HEK293T (cell line): Measurements from ENCODE around the gene SH3PXD2B.

Experiments used
- CTCF ChIA-PET: fragments of 350-600 bp; formaldehyde crosslinking; extraction: SDS; loops from one replicate; lab custom pipeline; 2021; ENCODE audit warnings: antibody characterized with exemption, inconsistent platforms; lab: Yijun Ruan, JAX
- POLR2A ChIA-PET: fragments of 350-600 bp; formaldehyde crosslinking; extraction: SDS; loops from one replicate; lab custom pipeline; 2020; ENCODE audit warnings: antibody characterized with exemption, inconsistent platforms; lab: Yijun Ruan, JAX
- DNase-seq: peaks from one replicate; pipeline ENCODE4 v3.0.0; 2012; ENCODE audit warnings: mixed read lengths; ENCODE audit errors: extremely low spot score
- ARNT ChIP-seq: fragments of 450-650 bp; IDR thresholded peaks from 2 replicates; pipeline ENCODE4 v1.6.1; 2017; ENCODE audit warnings: mild to moderate bottlenecking
- BHLHE40 ChIP-seq: fragments of 450-650 bp; IDR thresholded peaks from 2 replicates; pipeline ENCODE4 v1.6.1; 2016; ENCODE audit warnings: mild to moderate bottlenecking, moderate library complexity, borderline replicate concordance
- CTBP1 ChIP-seq: fragments of 450-650 bp; IDR thresholded peaks from 2 replicates; pipeline ENCODE4 v1.6.1; 2016; ENCODE audit warnings: borderline replicate concordance
- ELF4 ChIP-seq: fragments of 450-650 bp; IDR thresholded peaks from 2 replicates; pipeline ENCODE4 v1.6.1; 2017; ENCODE audit warnings: antibody characterized with exemption
- FOXA1 ChIP-seq: fragments of 450-650 bp; IDR thresholded peaks from 2 replicates; pipeline ENCODE4 v1.6.1; 2016; ENCODE audit warnings: mild to moderate bottlenecking
- FOXK2 ChIP-seq: fragments of 450-650 bp; IDR thresholded peaks from 2 replicates; pipeline ENCODE4 v1.6.1; 2016; ENCODE audit warnings: mild to moderate bottlenecking
- FOXM1 ChIP-seq: fragments of 450-650 bp; IDR thresholded peaks from 2 replicates; pipeline ENCODE4 v1.6.1; 2017; ENCODE audit warnings: mild to moderate bottlenecking, borderline replicate concordance
- HDGF ChIP-seq: fragments of 450-650 bp; IDR thresholded peaks from 2 replicates; pipeline ENCODE4 v1.6.1; 2017; ENCODE audit warnings: antibody characterized with exemption, borderline replicate concordance
- L3MBTL2 ChIP-seq: fragments of 450-650 bp; conservative IDR thresholded peaks from 2 replicates; pipeline ENCODE4 v1.6.1; 2016; ENCODE audit warnings: mild to moderate bottlenecking
- LEF1 ChIP-seq: fragments of 450-650 bp; IDR thresholded peaks from 2 replicates; pipeline ENCODE4 v1.6.1; 2017; ENCODE audit warnings: mild to moderate bottlenecking, borderline replicate concordance
- NFRKB ChIP-seq: fragments of 450-650 bp; IDR thresholded peaks from 2 replicates; pipeline ENCODE4 v1.6.1; 2016; ENCODE audit warnings: mild to moderate bottlenecking, moderate library complexity
- SP1 ChIP-seq: fragments of 450-650 bp; IDR thresholded peaks from 2 replicates; pipeline ENCODE4 v1.6.1; 2017
- SUZ12 ChIP-seq: fragments of 450-650 bp; IDR thresholded peaks from 2 replicates; pipeline ENCODE4 v1.6.1; 2016; ENCODE audit warnings: mild to moderate bottlenecking
- TARDBP ChIP-seq: fragments of 450-650 bp; IDR thresholded peaks from 2 replicates; pipeline ENCODE4 v1.6.1; 2016
- ZNF384 ChIP-seq: fragments of 450-650 bp; IDR thresholded peaks from 2 replicates; pipeline ENCODE4 v1.6.1; 2016
- TF ChIP-seq, protein P1 (sequence below): fragments of 450-650 bp; IDR thresholded peaks from 2 replicates; pipeline ENCODE4 v1.6.1; 2016

The SH3PXD2B gene

DNA sequence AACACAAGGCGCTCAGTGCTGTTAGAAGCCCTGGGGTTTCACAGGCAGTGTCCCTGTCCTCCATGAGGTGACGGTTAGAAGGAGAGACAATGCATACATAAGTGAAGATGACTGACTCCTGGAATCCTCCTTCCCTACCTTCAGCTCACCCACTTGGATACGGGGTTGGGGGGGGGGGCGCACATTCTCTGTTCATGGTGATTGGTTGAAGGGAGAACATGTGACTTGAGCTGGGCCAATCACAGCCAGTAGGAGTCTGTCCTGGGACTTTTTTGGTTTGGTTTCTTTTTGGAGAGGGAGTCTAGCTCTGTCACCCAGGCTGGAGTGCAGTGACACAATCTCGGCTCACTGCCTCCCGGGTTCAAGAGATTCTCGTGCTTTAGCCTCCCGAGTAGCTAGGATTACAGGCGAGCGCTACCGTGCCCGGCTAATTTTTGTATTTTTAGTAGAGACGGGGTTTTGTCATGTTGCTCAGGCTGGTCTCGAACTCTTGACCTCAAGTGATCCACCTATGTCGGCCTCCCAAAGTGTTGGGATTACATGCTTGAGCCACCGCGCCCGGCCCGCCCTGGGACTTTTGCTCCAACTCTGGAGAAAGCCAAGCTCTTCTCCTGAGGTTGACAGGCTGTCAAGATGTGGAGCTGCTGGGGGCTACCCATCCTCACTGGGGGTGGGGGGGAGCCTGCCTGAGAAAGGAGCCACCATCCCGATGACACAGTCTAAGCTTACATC is 30.8 kb downstream of the SH3PXD2B start:
- TF ChIP-seq TARDBP (no peak), SUZ12 (no peak), FOXM1 (no peak), FOXK2 (no peak), CTBP1 (no peak), ELF4 (no peak)
- ChIA-PET POLR2A (no interaction called here), CTCF (no interaction called here)
- DNase-seq = no peak

DNA sequence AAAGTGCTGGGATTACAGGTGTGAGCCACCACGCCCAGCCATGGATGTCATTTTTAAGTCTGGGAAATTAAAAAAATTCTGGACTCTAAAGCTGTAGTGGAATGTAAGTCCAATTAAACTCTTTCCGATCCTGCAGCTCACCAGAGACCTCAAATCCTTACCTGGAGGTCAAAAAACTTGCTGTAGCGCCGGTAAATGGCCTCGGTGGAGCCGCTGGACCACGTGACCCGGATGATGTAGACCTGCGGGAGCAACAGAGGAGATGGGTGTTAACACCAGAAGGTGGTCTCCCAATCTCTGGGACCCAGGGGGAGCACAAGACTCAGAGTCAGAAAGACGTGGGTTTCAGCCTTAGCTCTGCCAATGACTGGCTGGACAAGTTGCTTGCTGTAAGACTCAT is 32.1 kb downstream of the SH3PXD2B start:
- ChIA-PET POLR2A (no interaction called here), CTCF (interaction anchor here (0.6 kb wide), 1 partner anchor 180 kb away, joined by 5 read pairs; no protein-coding TSS in a partner anchor)
- DNase-seq = no peak
- TF ChIP-seq SP1 (no peak), FOXA1 (no peak)

DNA sequence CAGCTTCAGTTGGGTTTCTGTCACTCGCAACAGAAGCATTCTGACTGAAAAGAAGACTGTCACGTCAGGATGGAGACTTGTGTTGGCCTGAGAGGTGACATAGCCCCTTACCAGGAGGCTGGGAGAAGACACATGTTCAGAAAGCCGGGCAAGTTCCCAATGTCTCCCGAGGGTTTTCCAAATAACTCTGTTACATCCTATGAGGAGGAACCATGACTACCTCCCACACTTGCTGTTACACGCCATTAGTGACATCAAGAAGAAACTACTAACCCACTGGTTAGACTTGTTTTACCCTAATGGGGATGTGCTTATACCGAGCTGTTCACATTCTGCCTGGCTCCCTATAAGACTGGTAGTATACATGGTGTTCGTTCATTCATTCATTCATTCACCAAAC is 33.3 kb downstream of the SH3PXD2B start:
- ChIA-PET POLR2A (interaction anchor here (1.3 kb wide), 1 partner anchor 18 kb away, joined by 3 read pairs; no protein-coding TSS in a partner anchor), CTCF (no interaction called here)
- DNase-seq = no peak
- TF ChIP-seq HDGF = no peak
- no peak for TF ChIP-seq LEF1
- TF ChIP-seq ARNT = no peak
- TF ChIP-seq FOXA1 = no peak
- no peak for TF ChIP-seq SUZ12
- TF ChIP-seq SP1 = no peak
- TF ChIP-seq ZNF384 = no peak
- TF ChIP-seq, protein P1, sequence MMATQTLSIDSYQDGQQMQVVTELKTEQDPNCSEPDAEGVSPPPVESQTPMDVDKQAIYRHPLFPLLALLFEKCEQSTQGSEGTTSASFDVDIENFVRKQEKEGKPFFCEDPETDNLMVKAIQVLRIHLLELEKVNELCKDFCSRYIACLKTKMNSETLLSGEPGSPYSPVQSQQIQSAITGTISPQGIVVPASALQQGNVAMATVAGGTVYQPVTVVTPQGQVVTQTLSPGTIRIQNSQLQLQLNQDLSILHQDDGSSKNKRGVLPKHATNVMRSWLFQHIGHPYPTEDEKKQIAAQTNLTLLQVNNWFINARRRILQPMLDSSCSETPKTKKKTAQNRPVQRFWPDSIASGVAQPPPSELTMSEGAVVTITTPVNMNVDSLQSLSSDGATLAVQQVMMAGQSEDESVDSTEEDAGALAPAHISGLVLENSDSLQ = no peak
- no peak for TF ChIP-seq TARDBP
- no peak for TF ChIP-seq ELF4
- no peak for TF ChIP-seq FOXK2
- no peak for TF ChIP-seq NFRKB
- TF ChIP-seq FOXM1 = no peak
- no peak for TF ChIP-seq BHLHE40
- no peak for TF ChIP-seq CTBP1

DNA sequence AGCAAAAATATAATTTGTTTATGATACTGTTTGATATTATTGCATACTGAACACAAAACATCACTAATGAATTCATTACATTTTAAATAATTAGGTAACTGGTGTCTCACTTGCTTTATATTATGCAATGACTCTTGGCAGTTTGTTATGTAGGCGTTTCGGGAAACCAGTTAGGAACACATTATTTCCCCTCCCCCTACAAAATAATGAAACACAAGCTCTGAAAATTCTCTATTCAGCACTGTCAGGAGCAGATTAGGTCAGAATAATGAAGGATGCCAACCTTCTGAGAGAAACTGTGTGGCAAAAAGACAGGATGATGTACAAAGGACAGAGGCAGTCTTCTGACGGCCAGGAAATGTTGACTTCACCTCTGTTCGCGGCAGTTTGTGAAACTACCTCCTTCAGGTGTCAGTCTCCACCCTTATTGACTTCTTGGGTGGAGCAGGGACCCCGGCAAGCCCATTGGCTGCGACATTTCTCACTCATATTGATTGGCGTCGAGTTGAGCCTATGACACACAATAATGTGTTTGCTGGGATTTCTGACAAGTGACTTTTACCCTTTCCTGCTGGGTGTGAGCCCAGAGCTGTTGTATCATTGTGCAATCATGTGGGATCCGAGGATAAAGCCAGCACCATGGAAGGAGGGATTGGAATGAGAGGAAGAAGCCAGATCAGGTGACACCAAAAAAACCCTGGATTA is 33.9 kb downstream of the SH3PXD2B start:
- POLR2A ChIA-PET = interaction anchor here (1.3 kb wide), 1 partner anchor 17 kb away, joined by 3 read pairs; no protein-coding TSS in a partner anchor
- TF ChIP-seq, protein P1 = peak; percentile 98
- no peak for TF ChIP-seq ARNT
- CTCF ChIA-PET = no interaction called here
- no peak for DNase-seq

DNA sequence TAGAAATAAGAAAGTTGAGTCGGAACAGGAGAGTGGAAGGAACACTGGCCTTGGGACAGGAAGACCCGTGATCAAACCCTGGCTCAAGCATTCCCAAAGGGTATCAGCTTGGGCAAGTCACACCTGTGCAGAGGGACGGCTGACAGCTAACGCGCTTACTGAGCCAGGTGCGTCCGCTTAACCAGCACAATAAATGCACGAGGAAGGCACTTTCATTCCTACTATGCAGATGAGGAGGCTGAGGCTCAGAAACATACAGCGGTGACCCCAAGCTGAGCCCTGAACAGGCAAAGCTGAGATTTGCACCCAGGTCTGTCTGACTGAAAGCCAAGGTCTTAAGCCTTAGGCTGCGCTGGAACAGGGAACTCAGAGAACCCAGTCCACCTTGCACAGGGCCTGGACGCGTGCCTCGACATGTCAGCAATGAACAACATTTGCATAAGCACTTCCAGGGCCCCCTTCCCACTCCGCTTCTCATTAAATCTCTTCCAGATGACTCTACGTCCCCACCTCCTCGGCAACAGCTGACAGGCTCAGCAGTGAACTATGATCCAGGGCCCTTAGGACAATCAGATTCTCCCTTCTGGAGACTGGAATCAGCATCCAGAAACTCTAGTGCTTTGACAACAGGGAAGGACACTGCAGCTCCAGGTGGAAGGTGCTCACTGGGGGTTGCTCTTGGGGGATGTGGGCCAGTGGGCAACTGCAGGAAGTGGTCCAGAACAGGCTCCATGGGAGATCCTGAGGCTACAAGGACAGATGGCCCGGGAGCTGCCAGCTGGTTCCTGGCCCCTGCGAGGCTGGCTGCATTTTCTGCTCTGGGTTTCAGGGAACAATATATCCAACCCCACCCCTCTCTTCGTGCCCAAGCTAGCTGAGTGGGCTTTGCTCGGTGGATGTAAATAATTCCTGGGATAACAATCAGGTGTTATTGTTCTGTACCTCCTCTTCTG is 35.2 kb downstream of the SH3PXD2B start:
- POLR2A ChIA-PET = interaction anchor here (0.9 kb wide), 1 partner anchor 16 kb away, joined by 3 read pairs; no protein-coding TSS in a partner anchor
- CTCF ChIA-PET = no interaction called here
- no peak for TF ChIP-seq FOXK2
- no peak for TF ChIP-seq FOXM1
- TF ChIP-seq FOXA1 = no peak
- no peak for TF ChIP-seq ZNF384
- no peak for TF ChIP-seq ARNT
- no peak for TF ChIP-seq LEF1
- no peak for TF ChIP-seq NFRKB
- no peak for TF ChIP-seq SP1
- no peak for TF ChIP-seq HDGF
- no peak for TF ChIP-seq SUZ12
- TF ChIP-seq, protein P1 = no peak
- no peak for TF ChIP-seq ELF4
- no peak for TF ChIP-seq L3MBTL2
- no peak for TF ChIP-seq BHLHE40
- TF ChIP-seq CTBP1 = no peak
- no peak for TF ChIP-seq TARDBP
- no peak for DNase-seq
